Fibroblast of skin of abdomen (primary cell): Measurements from ENCODE around the gene SPACA7.

ENCODE experiments used
- DNase-seq: peaks from one replicate; pipeline ENCODE4 v3.0.0-alpha.2; 2013

Gene SPACA7

GRCh38 chr13:112466132-112467058, 90.2 kb downstream of the SPACA7 start:
- no peak for DNase-seq

DNA sequence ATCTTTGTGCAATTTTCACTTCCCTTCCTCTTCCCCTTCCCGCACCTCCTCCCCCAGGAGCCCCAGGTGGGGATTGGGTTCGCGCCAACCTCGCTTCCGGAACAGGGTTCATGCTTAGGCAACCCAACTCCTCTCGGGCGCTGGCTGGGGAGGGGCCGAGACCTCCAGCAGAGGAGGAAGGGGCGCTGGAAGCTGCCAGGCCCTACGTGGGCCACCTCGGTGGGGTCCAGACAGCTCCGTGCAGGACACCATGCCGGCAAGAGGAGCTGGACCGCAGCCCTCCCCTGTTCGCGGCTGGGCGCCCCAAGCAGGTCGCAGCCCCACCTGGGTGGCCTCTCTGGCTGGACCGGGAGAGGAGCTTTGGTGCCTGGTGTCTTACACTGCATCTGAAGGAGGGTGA, 91.1 kb downstream of the SPACA7 start:
- DNase-seq: no peak

DNA sequence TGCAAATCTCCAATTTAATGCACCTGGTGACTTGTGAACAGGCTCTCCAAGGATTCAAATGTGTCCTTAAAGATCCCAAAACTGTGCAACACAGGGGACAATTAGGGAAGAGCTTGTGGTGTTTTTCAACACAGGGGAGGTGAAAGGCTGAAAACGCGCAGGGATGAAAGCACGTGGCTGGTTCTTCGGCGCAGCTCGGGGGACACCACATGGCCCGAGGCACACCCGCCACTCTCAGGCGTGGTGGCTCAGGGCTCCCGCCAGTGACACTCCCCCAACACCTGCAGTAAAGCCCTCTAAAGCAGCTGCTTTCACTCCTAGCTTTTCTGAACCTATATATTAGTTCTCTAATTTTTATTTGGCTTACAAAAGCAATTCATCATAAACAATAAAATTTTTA, 91.9 kb downstream of the SPACA7 start:
- DNase-seq: no peak

GRCh38 chr13:112469071-112469745, 93.1 kb downstream of the SPACA7 start:
- no peak for DNase-seq

GRCh38 chr13:112473818-112474217, 97.7 kb downstream of the SPACA7 start:
- no peak for DNase-seq

- DNase-seq: no peak
These were observed 98.7 kb downstream of the SPACA7 start for GRCh38 chr13:112474869-112475268.

GRCh38 chr13:112475889-112476288, 99.7 kb downstream of the SPACA7 start:
- no peak for DNase-seq

GRCh38 chr13:112477070-112477619, 101.0 kb downstream of the SPACA7 start:
- DNase-seq: no peak

- DNase-seq: no peak
These were observed 103.2 kb downstream of the SPACA7 start for GRCh38 chr13:112479389-112479788.

GRCh38 chr13:112481458-112481857, 105.3 kb downstream of the SPACA7 start:
- DNase-seq: peak; percentile 13

GRCh38 chr13:112483299-112483698, 107.1 kb downstream of the SPACA7 start:
- no peak for DNase-seq
